ENCODE data around the gene FANCG. TPM values are rescaled to one million over a fixed set of nuclear protein-coding genes. Genes with fewer than 3 reads are reported as not detected.
A peak's percentile ranks its signal among the peaks of the same experiment; 100 is the strongest.

FANCG gene
- polyA plus RNA-seq, 1 donor, result 23.6 TPM

- DNase-seq (ENCODE audit: low read depth), result no peak
These were observed 24.0 kb upstream of the FANCG start for GRCh38 chr9:35103660-35104191.

- peak; percentile 88 for DNase-seq (ENCODE audit: low read depth)
These were observed 23.3 kb upstream of the FANCG start, which contains the start of gene STOML2 for GRCh38 chr9:35102769-35103659. STOML2 (minus strand) TSS chr9:35103131; CDS start chr9:35103094, 37 bp downstream.

- no peak for DNase-seq (ENCODE audit: low read depth)
These were observed 22.7 kb upstream of the FANCG start for GRCh38 chr9:35102465-35102768.

- DNase-seq (ENCODE audit: low read depth), result no peak
These were observed 17.8 kb upstream of the FANCG start for GRCh38 chr9:35097573-35097972.

- DNase-seq (ENCODE audit: low read depth), result no peak
These were observed 16.5 kb upstream of the FANCG start, which contains the start of gene PIGO for GRCh38 chr9:35096035-35096849. PIGO (minus strand) TSS chr9:35096591; CDS start chr9:35095565, 1,026 bp downstream.

GRCh38 chr9:35091536-35091935, 11.8 kb upstream of the FANCG start:
- DNase-seq (ENCODE audit: low read depth), result no peak

GRCh38 chr9:35089434-35089833, 9.7 kb upstream of the FANCG start:
- no peak for DNase-seq (ENCODE audit: low read depth)

- DNase-seq (ENCODE audit: low read depth), result no peak
These were observed 5.3 kb upstream of the FANCG start for GRCh38 chr9:35085078-35085477.

- DNase-seq (ENCODE audit: low read depth), result no peak
These were observed 709 bp downstream of the FANCG start for GRCh38 chr9:35079041-35079425.

GRCh38 chr9:35078066-35078465, 1.7 kb downstream of the FANCG start:
- DNase-seq (ENCODE audit: low read depth), result no peak

- no peak for DNase-seq (ENCODE audit: low read depth)
These were observed 2.9 kb downstream of the FANCG start for GRCh38 chr9:35076848-35077247.

- no peak for DNase-seq (ENCODE audit: low read depth)
These were observed 4.4 kb downstream of the FANCG start for GRCh38 chr9:35075358-35075757.

GRCh38 chr9:35074791-35075190, 5.0 kb downstream of the FANCG start:
- DNase-seq (ENCODE audit: low read depth), result no peak

GRCh38 chr9:35074141-35074540, 5.6 kb downstream of the FANCG start:
- no peak for DNase-seq (ENCODE audit: low read depth)

- no peak for DNase-seq (ENCODE audit: low read depth)
These were observed 6.5 kb downstream of the FANCG start for GRCh38 chr9:35073279-35073612.

- peak; percentile 98 for DNase-seq (ENCODE audit: low read depth)
These were observed 7.1 kb downstream of the FANCG start, which contains the start of gene VCP for GRCh38 chr9:35072461-35073278. VCP (minus strand) TSS chr9:35072625; CDS start chr9:35072353, 272 bp downstream.

- DNase-seq (ENCODE audit: low read depth), result no peak
These were observed 7.8 kb downstream of the FANCG start for GRCh38 chr9:35071814-35072460.

GRCh38 chr9:35070823-35071813, 8.6 kb downstream of the FANCG start:
- no peak for DNase-seq (ENCODE audit: low read depth)

GRCh38 chr9:35069020-35069419, 10.7 kb downstream of the FANCG start:
- DNase-seq (ENCODE audit: low read depth), result no peak

- no peak for DNase-seq (ENCODE audit: low read depth)
These were observed 12.7 kb downstream of the FANCG start for GRCh38 chr9:35067056-35067455.
